ENCODE results near the gene TMEM181.

- TF ChIP-seq CTCF (IDR thresholded peaks at IDR 0.05; ENCODE audit: low read depth, low read length, missing input control): no peak
- no peak for TF ChIP-seq ZBTB33 (IDR thresholded peaks at IDR 0.05)
- no peak for TF ChIP-seq YY1 (IDR thresholded peaks at IDR 0.05)
- no peak for TF ChIP-seq TAF1 (conservative IDR thresholded peaks at IDR 0.05)
- no peak for TF ChIP-seq SP1 (IDR thresholded peaks at IDR 0.05)
- TF ChIP-seq FOXA1 (IDR thresholded peaks at IDR 0.05): no peak
- peak; percentile 10 to 49 for TF ChIP-seq RAD21 (IDR thresholded peaks at IDR 0.05)
- no peak for TF ChIP-seq REST (IDR thresholded peaks at IDR 0.05)
- no peak for TF ChIP-seq MAX (IDR thresholded peaks at IDR 0.05)
- no peak for TF ChIP-seq HNF4A (conservative IDR thresholded peaks at IDR 0.05)
Measured at GRCh38 chr6:158595223-158595622, 35.3 kb downstream of the TMEM181 start.

Data from liver (tissue), 3 donors.